Neural progenitor cell (in vitro differentiated cells): ENCODE measurements around the gene KLHL29. TPM values are rescaled to one million over a fixed set of nuclear protein-coding genes. Genes with fewer than 3 reads are reported as not detected.

ENCODE experiments used
- DNase-seq: peaks from one replicate; pipeline ENCODE4 v3.0.0-alpha.2; 2016; ENCODE audit warnings: low spot score
- H2AFZ ChIP-seq: fragments of 200-600 bp; sonication (generic); replicated peaks from 2 replicates; pipeline ENCODE4 v1.6.1; 2016; ENCODE audit warnings: antibody characterized with exemption
- H3F3A ChIP-seq: fragments of 200-600 bp; sonication (generic); 2 replicates; pipeline ENCODE4 v1.6.1; 2016; ENCODE audit warnings: antibody characterized with exemption, low read depth
- H3K27ac ChIP-seq: fragments of 200-600 bp; sonication (generic); 2 replicates; pipeline ENCODE4 v1.5.1; 2016; ENCODE audit warnings: mild to moderate bottlenecking
- H3K27me3 ChIP-seq: fragments of 200-600 bp; sonication (generic); 2 replicates; pipeline ENCODE4 v1.6.1; 2016; ENCODE audit warnings: mild to moderate bottlenecking, moderate library complexity
- H3K36me3 ChIP-seq: fragments of 200-600 bp; sonication (generic); 2 replicates; pipeline ENCODE4 v1.5.1; 2016
- H3K4me1 ChIP-seq: fragments of 200-600 bp; sonication (generic); 2 replicates; pipeline ENCODE4 v1.6.1; 2016; ENCODE audit warnings: mixed run types
- H3K4me2 ChIP-seq: fragments of 200-600 bp; sonication (generic); 2 replicates; pipeline ENCODE4 v1.6.1; 2016
- H3K4me3 ChIP-seq: fragments of 200-600 bp; sonication (generic); 2 replicates; pipeline ENCODE4 v1.5.1; 2016
- H3K79me2 ChIP-seq: fragments of 200-600 bp; sonication (generic); 2 replicates; pipeline ENCODE4 v1.6.1; 2016; ENCODE audit warnings: low read depth
- H3K9ac ChIP-seq: fragments of 200-600 bp; sonication (generic); 2 replicates; pipeline ENCODE4 v1.6.1; 2016
- H3K9me3 ChIP-seq: fragments of 200-600 bp; sonication (generic); 2 replicates; pipeline ENCODE4 v1.5.1; 2016; ENCODE audit warnings: low read depth
- H4K20me1 ChIP-seq: fragments of 200-600 bp; sonication (generic); 2 replicates; pipeline ENCODE4 v1.6.1; 2016; ENCODE audit warnings: low read depth
- H3K27ac Mint-ChIP-seq: 3 replicates; pipeline ENCODE4 v1.8.0; 2021; ENCODE audit warnings: mixed read lengths
- H3K27me3 Mint-ChIP-seq: 2 replicates; pipeline ENCODE4 v1.8.0; 2022; ENCODE audit warnings: low read depth, mild to moderate bottlenecking, inconsistent platforms, moderate library complexity, mixed read lengths; ENCODE audit not compliant: insufficient read depth
- H3K36me3 Mint-ChIP-seq: 3 replicates; pipeline ENCODE4 v1.8.0; 2021; ENCODE audit warnings: mixed read lengths
- H3K4me1 Mint-ChIP-seq: 3 replicates; pipeline ENCODE4 v1.8.0; 2021; ENCODE audit warnings: mixed read lengths
- H3K4me3 Mint-ChIP-seq: 3 replicates; pipeline ENCODE4 v1.8.0; 2021; ENCODE audit warnings: mild to moderate bottlenecking, moderate library complexity, mixed read lengths
- H3K9me3 Mint-ChIP-seq: 3 replicates; pipeline ENCODE4 v1.8.0; 2020; ENCODE audit warnings: mixed read lengths
- EZH2 ChIP-seq: fragments of 200-600 bp; sonication (generic); IDR thresholded peaks from 2 replicates; pipeline ENCODE4 v1.6.1; 2017; ENCODE audit warnings: antibody characterized with exemption, mild to moderate bottlenecking, moderate library complexity
- EZH2phosphoT487 ChIP-seq: fragments of 200-600 bp; sonication (generic); IDR thresholded peaks from 2 replicates; pipeline ENCODE4 v1.6.1; 2017; ENCODE audit warnings: antibody characterized with exemption
- total RNA-seq: library from RNA; depleted of rRNA; stranded (reverse); fragments of >200 nt; gene quantifications from 2 replicates; pipeline ENCODE4 v1.2.3, GENCODE V29; 2015; ENCODE audit warnings: low replicate concordance
- TF ChIP-seq, protein P1 (sequence below): fragments of 200-600 bp; sonication (generic); IDR thresholded peaks from 2 replicates; pipeline ENCODE4 v1.5.1; 2017; ENCODE audit warnings: antibody characterized with exemption, mild to moderate bottlenecking

The KLHL29 gene
- total RNA-seq, 1 donor from 2014 or later = 1.6 TPM

DNA sequence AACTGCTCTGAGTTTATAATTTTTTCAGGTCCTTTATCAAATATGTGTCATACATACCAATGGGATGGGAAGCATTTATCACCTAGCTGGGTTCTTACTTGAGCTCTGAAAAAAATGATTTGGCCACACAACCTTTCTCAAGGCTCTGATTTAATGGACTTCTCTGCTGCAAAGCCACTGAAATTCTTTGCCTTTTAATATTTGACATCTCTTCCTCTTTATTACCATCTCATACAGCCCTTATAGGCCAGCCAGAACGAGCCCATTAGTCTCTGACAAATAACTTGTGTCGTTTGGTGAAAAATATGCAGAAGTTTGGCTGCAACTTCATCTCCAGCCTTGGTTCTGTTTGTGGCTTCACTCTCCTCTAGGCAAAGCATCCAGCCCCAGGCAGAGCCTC, 292.9 kb downstream of the KLHL29 start:
- Mint-ChIP-seq H3K36me3 (peaks cover 17% of the 10 kb centered on the region), H3K27ac (no peak overlapping the region), H3K9me3 (peaks cover 3% of the 10 kb centered on the region), H3K4me3 (no peak overlapping the region), H3K27me3 (peaks cover 12% of the 10 kb centered on the region), H3K4me1 (peaks cover 9% of the 10 kb centered on the region)
- Histone ChIP-seq H4K20me1 (no peaks in the 10 kb centered on the region), H3K79me2 (no peaks in the 10 kb centered on the region), H3K36me3 (no peaks in the 10 kb centered on the region), H3K9me3 (no peaks in the 10 kb centered on the region), H3K4me1 (no peaks in the 10 kb centered on the region), H3K27ac (no peak overlapping the region), H3K4me3 (no peak overlapping the region), H3F3A (no peaks in the 10 kb centered on the region), H2AFZ (no peak overlapping the region), H3K9ac (no peak overlapping the region), H3K27me3 (no peaks in the 10 kb centered on the region), H3K4me2 (no peak overlapping the region)
- TF ChIP-seq, protein P1, sequence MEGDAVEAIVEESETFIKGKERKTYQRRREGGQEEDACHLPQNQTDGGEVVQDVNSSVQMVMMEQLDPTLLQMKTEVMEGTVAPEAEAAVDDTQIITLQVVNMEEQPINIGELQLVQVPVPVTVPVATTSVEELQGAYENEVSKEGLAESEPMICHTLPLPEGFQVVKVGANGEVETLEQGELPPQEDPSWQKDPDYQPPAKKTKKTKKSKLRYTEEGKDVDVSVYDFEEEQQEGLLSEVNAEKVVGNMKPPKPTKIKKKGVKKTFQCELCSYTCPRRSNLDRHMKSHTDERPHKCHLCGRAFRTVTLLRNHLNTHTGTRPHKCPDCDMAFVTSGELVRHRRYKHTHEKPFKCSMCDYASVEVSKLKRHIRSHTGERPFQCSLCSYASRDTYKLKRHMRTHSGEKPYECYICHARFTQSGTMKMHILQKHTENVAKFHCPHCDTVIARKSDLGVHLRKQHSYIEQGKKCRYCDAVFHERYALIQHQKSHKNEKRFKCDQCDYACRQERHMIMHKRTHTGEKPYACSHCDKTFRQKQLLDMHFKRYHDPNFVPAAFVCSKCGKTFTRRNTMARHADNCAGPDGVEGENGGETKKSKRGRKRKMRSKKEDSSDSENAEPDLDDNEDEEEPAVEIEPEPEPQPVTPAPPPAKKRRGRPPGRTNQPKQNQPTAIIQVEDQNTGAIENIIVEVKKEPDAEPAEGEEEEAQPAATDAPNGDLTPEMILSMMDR = no peak
- no peak for TF ChIP-seq EZH2
- no peak for TF ChIP-seq EZH2phosphoT487
- DNase-seq = no peak

DNA sequence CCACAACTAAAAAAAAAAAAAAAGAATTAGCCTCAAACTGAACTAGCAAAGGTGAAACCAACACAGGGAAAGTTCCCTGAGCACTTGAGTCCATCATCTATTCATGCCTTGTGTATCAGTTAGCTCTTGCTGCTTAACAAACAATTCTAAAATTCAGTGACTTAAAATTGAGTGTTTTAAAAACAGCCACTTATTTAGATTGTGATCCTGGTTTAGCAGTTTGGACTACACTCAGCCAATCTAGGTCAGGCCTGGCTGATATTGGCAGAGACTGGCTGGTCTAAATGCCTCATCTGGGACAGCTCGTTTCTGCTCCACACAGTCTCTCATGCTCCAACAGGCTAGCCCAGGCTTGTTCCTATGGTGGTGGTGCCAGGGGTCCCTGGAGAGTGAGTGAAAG, 294.1 kb downstream of the KLHL29 start:
- Mint-ChIP-seq H3K4me3 (no peak overlapping the region), H3K27ac (no peak overlapping the region), H3K9me3 (peaks cover 3% of the 10 kb centered on the region), H3K36me3 (peaks cover 13% of the 10 kb centered on the region), H3K4me1 (peaks cover 10% of the 10 kb centered on the region), H3K27me3 (peaks cover 8% of the 10 kb centered on the region)
- Histone ChIP-seq H3K27ac (no peak overlapping the region), H3K27me3 (no peaks in the 10 kb centered on the region), H3K4me3 (no peak overlapping the region), H2AFZ (no peak overlapping the region), H3K4me1 (peaks cover 3% of the 10 kb centered on the region), H3F3A (no peaks in the 10 kb centered on the region), H3K9ac (no peak overlapping the region), H3K4me2 (no peak overlapping the region), H3K79me2 (no peaks in the 10 kb centered on the region), H3K36me3 (no peaks in the 10 kb centered on the region), H3K9me3 (no peaks in the 10 kb centered on the region), H4K20me1 (no peaks in the 10 kb centered on the region)
- DNase-seq = no peak
- TF ChIP-seq EZH2phosphoT487 (no peak), EZH2 (no peak)
- TF ChIP-seq, protein P1 = no peak

DNA sequence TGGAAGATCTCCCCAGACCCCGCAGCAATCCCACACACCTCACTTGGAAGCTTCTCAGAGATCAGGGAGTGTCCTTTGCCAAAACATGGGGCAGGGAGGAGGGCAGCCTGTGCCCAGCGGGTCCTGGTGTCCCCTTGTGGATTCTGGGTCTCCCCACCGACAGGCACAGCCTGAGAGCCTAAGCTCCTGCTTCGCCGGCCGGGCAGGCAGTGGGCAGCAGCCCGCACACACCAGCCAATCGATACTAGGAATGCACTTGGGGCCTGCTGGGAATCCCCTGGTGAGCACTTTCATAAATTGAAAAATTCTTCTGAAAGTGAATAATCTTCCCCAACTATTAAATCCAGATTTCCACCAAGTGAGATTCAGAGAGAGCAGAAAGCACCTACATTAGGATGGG, 296.0 kb downstream of the KLHL29 start:
- Mint-ChIP-seq H3K9me3 (peaks cover 3% of the 10 kb centered on the region), H3K27me3 (peaks cover 10% of the 10 kb centered on the region), H3K4me3 (no peak overlapping the region), H3K27ac (peak overlapping the region; percentile 66), H3K4me1 (peaks cover 25% of the 10 kb centered on the region), H3K36me3 (peaks cover 16% of the 10 kb centered on the region)
- no peaks in the 10 kb centered on the region for H3K9me3 ChIP-seq
- H3K27ac ChIP-seq = no peak overlapping the region
- no peak for DNase-seq
- H2AFZ ChIP-seq = no peak overlapping the region
- H3K27me3 ChIP-seq = no peaks in the 10 kb centered on the region
- H3K79me2 ChIP-seq = no peaks in the 10 kb centered on the region
- TF ChIP-seq, protein P1 = no peak
- no peaks in the 10 kb centered on the region for H3F3A ChIP-seq
- H3K4me3 ChIP-seq = no peak overlapping the region
- H3K36me3 ChIP-seq = no peaks in the 10 kb centered on the region
- H3K9ac ChIP-seq = no peak overlapping the region
- no peak overlapping the region for H3K4me2 ChIP-seq
- no peaks in the 10 kb centered on the region for H4K20me1 ChIP-seq
- peaks cover 16% of the 10 kb centered on the region for H3K4me1 ChIP-seq
